Spleen (tissue), 11 donors: ENCODE measurements around the gene CACNB2. TPM values are rescaled to one million over a fixed set of nuclear protein-coding genes. Genes with fewer than 3 reads are reported as not detected.

Experiments
- DNase-seq: peaks from one replicate; pipeline ENCODE4 v3.0.0-alpha.2; 2020
- H3K27ac ChIP-seq, 8 donors: fragments of 200-600 bp; sonication (generic) in 7 of 8; 1 replicate in 4 of 8; 2 replicates in 4 of 8; pipeline versions ENCODE4 v1.5.0 to v1.8.0; 2016 to 2021; ENCODE audit warnings: inconsistent platforms in 4 of 8, mild to moderate bottlenecking in 4 of 8, moderate library complexity in 1 of 8
- H3K27me3 ChIP-seq, 7 donors: fragments of 200-600 bp; sonication (generic) in 6 of 7; replicated peaks in 1 of 7; 1 replicate in 4 of 7; 2 replicates in 3 of 7; pipeline versions ENCODE4 v1.5.0 to v1.8.0; 2016 to 2021; ENCODE audit warnings: inconsistent platforms in 3 of 7, mild to moderate bottlenecking in 1 of 7
- H3K36me3 ChIP-seq, 6 donors: fragments of 200-600 bp; sonication (generic) in 5 of 6; 1 replicate in 4 of 6; 2 replicates in 2 of 6; pipeline versions ENCODE4 v1.5.0 to v1.8.0; 2016 to 2021; ENCODE audit warnings: inconsistent platforms in 2 of 6
- H3K4me1 ChIP-seq, 6 donors: fragments of 200-600 bp; sonication (generic) in 5 of 6; 1 replicate in 3 of 6; 2 replicates in 3 of 6; pipeline versions ENCODE4 v1.5.0 to v1.8.0; 2016 to 2021; ENCODE audit warnings: inconsistent platforms in 3 of 6
- H3K4me3 ChIP-seq, 8 donors: fragments of 200-600 bp; sonication (generic) in 7 of 8; 1 replicate in 4 of 8; 2 replicates in 4 of 8; pipeline versions ENCODE4 v1.5.0 to v1.8.0; 2016 to 2021; ENCODE audit warnings: inconsistent platforms in 4 of 8, mild to moderate bottlenecking in 4 of 8, moderate library complexity in 2 of 8
- H3K9me3 ChIP-seq, 8 donors: fragments of 200-600 bp; sonication (generic) in 7 of 8; 1 replicate in 4 of 8; 2 replicates in 4 of 8; pipeline versions ENCODE4 v1.5.0 to v1.8.0; 2016 to 2021; ENCODE audit warnings: inconsistent platforms in 4 of 8
- CTCF ChIP-seq, 11 experiments: fragments of 200-600 bp in 7 of 11; fragments of 450-650 bp in 4 of 11; sonication (generic) in 4 of 11; IDR thresholded peaks in 8 of 11; conservative IDR thresholded peaks in 3 of 11; 1 replicate in 7 of 11; 2 replicates in 4 of 11; pipeline versions ENCODE4 v1.4.0 to v1.8.0; 2016 to 2021; ENCODE audit warnings: antibody characterized with exemption in 11 of 11, inconsistent platforms in 4 of 11, mild to moderate bottlenecking in 1 of 11
- POLR2A ChIP-seq, 3 donors: fragments of 450-650 bp; IDR thresholded peaks; one replicate each; pipeline ENCODE4 v1.5.1; 2017; ENCODE audit warnings: antibody characterized with exemption in 3 of 3, mild to moderate bottlenecking in 1 of 3
- POLR2AphosphoS5 ChIP-seq, 3 donors: sonication (generic); formaldehyde crosslinking; IDR thresholded peaks; one replicate each; pipeline ENCODE4 v1.5.1; 2017; ENCODE audit warnings: antibody characterized with exemption in 3 of 3
- WGBS, 5 donors: extraction: QIAGEN DNeasy Blood & Tissue Kit in 3 of 5; methylation state at CpG; one replicate each; pipeline versions ENCODE4 v1.1.5 to v1.1.7; 2013 to 2018; 5-methylcytosine and 5-hydroxymethylcytosine counted together
- intact Hi-C: fragments of 100-400 bp; cut with DNase I; formaldehyde crosslinking; loops from one replicate; pipeline ENCODE4 v1.15.0; 2023; ENCODE audit warnings: low total_unique reads
- polyA plus RNA-seq, 3 donors: library from polyadenylated mRNA; stranded (reverse); fragments of 200-250 nt; gene quantifications; one replicate each; pipeline ENCODE4 v1.2.1, GENCODE V29; 2013
- total RNA-seq, 7 donors: library from RNA; depleted of rRNA in 3 of 7; stranded (reverse); fragments of >200 nt in 3 of 7; fragmentation: NEBNext Ultra II Directional in 4 of 7; extraction: Animal tissue kit (Norgen Biotek cat#: 25700) in 4 of 7; gene quantifications; one replicate each; pipeline versions ENCODE4 v1.1.0 to v1.2.1, GENCODE V29; 2016 to 2021
- donor health status: healthy with polysubstance abuse.
- donor health status: DM: no; HTN: no; CAD: no; lungs with moderate emphysema.
- donor health status: DM: no; HTN: no; CAD: no.
- donor health status: Bipolar disorder and iron deficiency.
- donor health status: healthy.
- donor health status: DM: no; HTN: no; CAD: no.
- donor health status: DM: yes; HTN: yes; CAD: no.

CACNB2 gene
- total and polyA plus RNA-seq, 10 donors, result 0.17 to 0.79 (median 0.44) TPM; not detected in 1

- Histone ChIP-seq H3K36me3 (no peaks in the 10 kb centered on the region), H3K4me3 (no peak overlapping the region), H3K4me1 (no peaks in the 10 kb centered on the region), H3K27me3 (no peaks in the 10 kb centered on the region), H3K9me3 (no peaks in the 10 kb centered on the region), H3K27ac (no peak overlapping the region)
- DNase-seq, result no peak
- intact Hi-C loops, result no loop called here
- 82 to 91% (median 85%) methylated on average over 7 of the region's 7 CpGs for WGBS, 5 donors
- TF ChIP-seq POLR2AphosphoS5 (IDR thresholded peaks at IDR 0.05) (no peak), CTCF (IDR thresholded peaks at IDR 0.05 in 8 of 11, conservative IDR thresholded peaks at IDR 0.05 in 3 of 11) (no peak), POLR2A (IDR thresholded peaks at IDR 0.05) (no peak)
Observed at GRCh38 chr10:18500576-18500975, 360.4 kb downstream of the CACNB2 start.

- Histone ChIP-seq H3K4me1 (no peaks in the 10 kb centered on the region), H3K27me3 (no peaks in the 10 kb centered on the region), H3K4me3 (no peak overlapping the region), H3K9me3 (no peaks in the 10 kb centered on the region), H3K36me3 (no peaks in the 10 kb centered on the region), H3K27ac (no peak overlapping the region)
- WGBS, 5 donors, result 77 to 92% (median 83%) methylated on average over 3 of the region's 3 CpGs
- intact Hi-C loops, result no loop called here
- TF ChIP-seq CTCF (IDR thresholded peaks at IDR 0.05 in 8 of 11, conservative IDR thresholded peaks at IDR 0.05 in 3 of 11) (no peak), POLR2A (IDR thresholded peaks at IDR 0.05) (no peak), POLR2AphosphoS5 (IDR thresholded peaks at IDR 0.05) (no peak)
- no peak for DNase-seq
Observed at GRCh38 chr10:18501198-18501597, 361.0 kb downstream of the CACNB2 start.

- H3K4me1 ChIP-seq, result no peaks in the 10 kb centered on the region
- no peak overlapping the region for H3K27ac ChIP-seq
- intact Hi-C loops, result no loop called here
- no peak for TF ChIP-seq POLR2AphosphoS5 (IDR thresholded peaks at IDR 0.05)
- no peak for TF ChIP-seq CTCF (IDR thresholded peaks at IDR 0.05 in 8 of 11, conservative IDR thresholded peaks at IDR 0.05 in 3 of 11)
- TF ChIP-seq POLR2A (IDR thresholded peaks at IDR 0.05), result no peak
- no peaks in the 10 kb centered on the region for H3K36me3 ChIP-seq
- no peak overlapping the region for H3K4me3 ChIP-seq
- no peak for DNase-seq
- no peaks in the 10 kb centered on the region for H3K27me3 ChIP-seq
- 71 to 86% (median 77%) methylated on average over 5 of the region's 5 CpGs for WGBS, 5 donors
- no peaks in the 10 kb centered on the region for H3K9me3 ChIP-seq
Observed at GRCh38 chr10:18501629-18502028, 361.4 kb downstream of the CACNB2 start.

GRCh38 chr10:18504161-18504560 is 363.9 kb downstream of the CACNB2 start:
- intact Hi-C loops, result no loop called here
- TF ChIP-seq POLR2A (IDR thresholded peaks at IDR 0.05) (no peak), POLR2AphosphoS5 (IDR thresholded peaks at IDR 0.05) (no peak), CTCF (IDR thresholded peaks at IDR 0.05 in 8 of 11, conservative IDR thresholded peaks at IDR 0.05 in 3 of 11) (no peak)
- H3K36me3 ChIP-seq, result no peaks in the 10 kb centered on the region
- H3K27ac ChIP-seq, result no peak overlapping the region
- H3K4me1 ChIP-seq, result no peaks in the 10 kb centered on the region
- 94 to 96% (median 95%) methylated on average over 5 of the region's 5 CpGs for WGBS, 5 donors
- H3K4me3 ChIP-seq, result no peak overlapping the region
- no peak for DNase-seq
- H3K9me3 ChIP-seq, result no peaks in the 10 kb centered on the region
- H3K27me3 ChIP-seq, result no peaks in the 10 kb centered on the region
